ENCODE results near the gene RTN4RL2.
A peak's percentile ranks its signal among the peaks of the same experiment; 100 is the strongest.

The RTN4RL2 gene

DNA sequence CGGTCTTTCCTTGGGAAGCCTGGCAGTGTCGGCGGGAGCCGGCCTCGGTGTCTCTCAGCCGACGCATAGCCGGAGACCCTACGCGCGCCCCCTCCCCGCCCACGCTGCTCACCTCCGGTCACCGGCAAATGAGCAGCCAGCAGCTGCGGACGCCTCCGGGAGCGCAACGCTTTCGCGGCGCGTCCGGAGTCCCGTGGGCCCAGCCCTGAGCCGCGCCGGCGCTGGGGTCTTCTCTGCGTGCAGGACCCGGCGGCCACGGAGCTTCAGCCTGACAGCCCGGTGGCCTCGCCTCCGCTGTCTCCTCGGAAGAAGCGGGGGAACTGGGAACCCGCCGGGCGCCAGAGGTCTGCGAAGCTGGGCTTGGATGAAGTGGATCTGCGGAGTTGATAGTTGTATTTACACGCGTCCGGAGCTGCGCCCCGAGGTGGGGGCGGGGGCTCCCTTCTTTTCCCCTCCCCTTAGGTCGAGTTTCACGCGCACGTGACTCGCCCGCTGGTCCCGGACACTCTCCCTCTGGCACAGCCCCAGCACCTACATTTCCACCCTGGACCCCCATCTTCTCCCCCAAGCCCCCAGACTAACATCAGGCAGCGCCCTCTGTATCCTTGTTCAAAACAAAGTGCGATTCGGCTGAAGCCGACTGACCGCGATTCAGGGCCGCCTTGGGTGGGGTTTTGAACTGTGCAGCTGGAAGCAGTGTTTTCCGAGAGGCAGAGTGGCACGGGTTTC is 55.2 kb downstream of the RTN4RL2 start, which contains the start of gene SLC43A1:
Gene SLC43A1, minus strand, starts transcription at position 371 of the 729 bp plus-strand sequence. CDS start 1,591 bp downstream, outside the sequence.
- peak; percentile 75 for DNase-seq (ENCODE audit: low spot score)
- in situ Hi-C loops (cut with MboI; ENCODE audit: low sequenced_read_pairs, unreplicated experiment): no loop called here
- TF ChIP-seq, protein P1, sequence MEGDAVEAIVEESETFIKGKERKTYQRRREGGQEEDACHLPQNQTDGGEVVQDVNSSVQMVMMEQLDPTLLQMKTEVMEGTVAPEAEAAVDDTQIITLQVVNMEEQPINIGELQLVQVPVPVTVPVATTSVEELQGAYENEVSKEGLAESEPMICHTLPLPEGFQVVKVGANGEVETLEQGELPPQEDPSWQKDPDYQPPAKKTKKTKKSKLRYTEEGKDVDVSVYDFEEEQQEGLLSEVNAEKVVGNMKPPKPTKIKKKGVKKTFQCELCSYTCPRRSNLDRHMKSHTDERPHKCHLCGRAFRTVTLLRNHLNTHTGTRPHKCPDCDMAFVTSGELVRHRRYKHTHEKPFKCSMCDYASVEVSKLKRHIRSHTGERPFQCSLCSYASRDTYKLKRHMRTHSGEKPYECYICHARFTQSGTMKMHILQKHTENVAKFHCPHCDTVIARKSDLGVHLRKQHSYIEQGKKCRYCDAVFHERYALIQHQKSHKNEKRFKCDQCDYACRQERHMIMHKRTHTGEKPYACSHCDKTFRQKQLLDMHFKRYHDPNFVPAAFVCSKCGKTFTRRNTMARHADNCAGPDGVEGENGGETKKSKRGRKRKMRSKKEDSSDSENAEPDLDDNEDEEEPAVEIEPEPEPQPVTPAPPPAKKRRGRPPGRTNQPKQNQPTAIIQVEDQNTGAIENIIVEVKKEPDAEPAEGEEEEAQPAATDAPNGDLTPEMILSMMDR (IDR thresholded peaks at IDR 0.05; ENCODE audit: borderline replicate concordance, control extremely low read depth, extremely low read depth, insufficient read depth, missing control alignments): no peak

DNA sequence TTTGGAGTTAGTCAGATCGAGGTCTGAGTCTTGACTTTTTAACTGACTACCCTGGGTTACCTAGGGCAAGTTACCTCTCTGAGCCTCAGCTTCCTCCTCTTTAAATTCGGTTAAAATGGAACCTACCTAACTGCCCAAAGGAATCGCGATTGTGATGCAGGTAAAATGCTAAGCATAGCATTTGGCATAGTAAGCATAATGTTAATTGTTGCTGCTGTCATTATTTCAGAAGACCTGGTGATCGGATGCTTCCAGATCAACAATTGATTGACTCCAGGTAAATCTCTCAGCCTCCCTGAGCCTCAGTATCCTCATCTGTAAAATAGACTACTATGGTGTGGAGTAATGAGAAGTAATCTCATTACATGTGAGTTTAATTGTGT is 55.7 kb downstream of the RTN4RL2 start:
- TF ChIP-seq, protein P1 (IDR thresholded peaks at IDR 0.05; ENCODE audit: borderline replicate concordance, control extremely low read depth, extremely low read depth, insufficient read depth, missing control alignments): no peak
- in situ Hi-C loops (cut with MboI; ENCODE audit: low sequenced_read_pairs, unreplicated experiment): no loop called here
- no peak for DNase-seq (ENCODE audit: low spot score)

DNA sequence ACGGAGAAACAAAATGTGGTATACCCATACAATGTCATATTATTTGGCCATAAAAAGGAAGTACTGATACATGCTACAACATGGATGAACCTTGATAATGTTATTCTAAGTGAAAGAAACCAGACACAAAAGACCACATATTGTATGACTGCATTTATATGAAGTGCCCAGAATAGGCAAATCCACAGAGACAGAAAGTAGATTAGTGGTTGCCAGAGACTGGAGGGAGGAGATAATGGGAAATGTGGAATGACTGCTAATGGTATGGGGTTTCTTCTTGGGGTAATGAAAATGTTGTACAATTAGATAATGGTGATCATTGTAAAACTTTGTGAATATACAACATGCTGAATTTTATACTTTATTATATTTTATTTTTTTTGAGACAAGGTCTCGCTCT is 60.8 kb downstream of the RTN4RL2 start:
- TF ChIP-seq, protein P1 (IDR thresholded peaks at IDR 0.05; ENCODE audit: borderline replicate concordance, control extremely low read depth, extremely low read depth, insufficient read depth, missing control alignments): no peak
- no peak for DNase-seq (ENCODE audit: low spot score)
- in situ Hi-C loops (cut with MboI; ENCODE audit: low sequenced_read_pairs, unreplicated experiment): loop anchor here (10.0 kb wide), 1 partner anchor 176 kb away; no protein-coding TSS in a partner anchor

DNA sequence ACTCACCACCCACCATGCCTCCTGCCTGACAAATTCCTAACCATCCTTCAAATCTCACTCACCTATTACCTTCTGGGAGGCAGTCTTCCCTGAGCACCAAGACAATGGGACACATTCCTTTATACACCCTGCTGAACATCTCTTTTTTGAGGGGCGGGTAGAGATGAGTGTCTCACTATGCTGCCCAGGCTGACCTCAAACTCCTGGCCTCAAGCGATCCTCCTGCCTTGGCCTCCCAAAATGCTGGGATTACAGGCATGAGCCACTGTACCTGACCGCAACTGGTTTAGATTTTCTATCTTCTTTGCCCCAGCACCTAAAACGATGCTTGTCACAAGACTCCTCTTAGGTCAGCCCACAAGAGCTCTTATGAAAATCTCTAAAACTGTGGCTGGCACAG is 63.1 kb downstream of the RTN4RL2 start:
- DNase-seq (ENCODE audit: low spot score): no peak
- TF ChIP-seq, protein P1 (IDR thresholded peaks at IDR 0.05; ENCODE audit: borderline replicate concordance, control extremely low read depth, extremely low read depth, insufficient read depth, missing control alignments): no peak
- in situ Hi-C loops (cut with MboI; ENCODE audit: low sequenced_read_pairs, unreplicated experiment): loop anchor here (10.0 kb wide), 1 partner anchor 179 kb away; no protein-coding TSS in a partner anchor
